NCI-H2196 treated with DMSO at 0.1 percent for 48 hours (cell line): ENCODE results near the gene IRAG1.

Experiments
- DNase-seq: peaks from one replicate; lab custom pipeline; 2025; ENCODE audit not compliant: unreplicated experiment; lab: John Stamatoyannopoulos, UW

IRAG1 gene

GRCh38 chr11:10693509-10694081 lies at the start of gene IRAG1:
IRAG1 (minus strand) TSS chr11:10693755; CDS start chr11:10693602, 153 bp downstream.
- DNase-seq, result no peak

- DNase-seq, result no peak
Measured at GRCh38 chr11:10742460-10743208, 49.1 kb upstream of the IRAG1 start.

- peak; percentile 94 for DNase-seq
Measured at GRCh38 chr11:10735481-10736475, 42.2 kb upstream of the IRAG1 start.

- no peak for DNase-seq
Measured at GRCh38 chr11:10731064-10731680, 37.6 kb upstream of the IRAG1 start.

- no peak for DNase-seq
Measured at GRCh38 chr11:10730151-10730550, 36.6 kb upstream of the IRAG1 start.

GRCh38 chr11:10728789-10729472 lies 35.4 kb upstream of the IRAG1 start:
- no peak for DNase-seq

- no peak for DNase-seq
Measured at GRCh38 chr11:10728154-10728553, 34.6 kb upstream of the IRAG1 start.

- no peak for DNase-seq
Measured at GRCh38 chr11:10727146-10727851, 33.7 kb upstream of the IRAG1 start.

GRCh38 chr11:10725907-10726253 lies 32.3 kb upstream of the IRAG1 start:
- no peak for DNase-seq

GRCh38 chr11:10725114-10725906 lies 31.8 kb upstream of the IRAG1 start:
- no peak for DNase-seq

- no peak for DNase-seq
Measured at GRCh38 chr11:10722307-10722706, 28.8 kb upstream of the IRAG1 start.

- no peak for DNase-seq
Measured at GRCh38 chr11:10720881-10721376, 27.4 kb upstream of the IRAG1 start.

- no peak for DNase-seq
Measured at GRCh38 chr11:10719616-10720015, 26.1 kb upstream of the IRAG1 start.

GRCh38 chr11:10716543-10717259 lies 23.1 kb upstream of the IRAG1 start:
- DNase-seq, result no peak

GRCh38 chr11:10716122-10716521 lies 22.6 kb upstream of the IRAG1 start:
- DNase-seq, result no peak

- no peak for DNase-seq
Measured at GRCh38 chr11:10715571-10715970, 22.0 kb upstream of the IRAG1 start.

- no peak for DNase-seq
Measured at GRCh38 chr11:10709299-10710086, 15.9 kb upstream of the IRAG1 start.

- DNase-seq, result no peak
Measured at GRCh38 chr11:10708131-10708530, 14.6 kb upstream of the IRAG1 start.
